Measurements from ENCODE around the gene KRT78. TPM values are rescaled to one million over a fixed set of nuclear protein-coding genes. Genes with fewer than 3 reads are reported as not detected.

The KRT78 gene
- total and polyA plus RNA-seq, 4 donors = 0.06 TPM; not detected in 3

- H3K4me1 ChIP-seq (ENCODE audit: control insufficient read depth in 4 of 4, insufficient read depth in 4 of 4, low read length in 3 of 4) = peaks cover 0 to 2% (median 1%) of the 10 kb centered on the region in 4 donors
- H3K9me3 ChIP-seq (ENCODE audit: control insufficient read depth in 4 of 4, low read length in 3 of 4) = no peaks in the 10 kb centered on the region
- WGBS = 84% methylated on average over 7 of the region's 7 CpGs
- peaks cover 0 to 6% (median 3%) of the 10 kb centered on the region in 4 donors for H3K36me3 ChIP-seq (ENCODE audit: control insufficient read depth in 4 of 4, insufficient read depth in 3 of 4, low read depth in 1 of 4, low read length in 3 of 4)
- no peak overlapping the region for H3K9ac ChIP-seq (ENCODE audit: low read depth in 1 of 2, low read length in 2 of 2)
- TF ChIP-seq HNF4G (IDR thresholded peaks at IDR 0.05) (no peak), JUND (IDR thresholded peaks at IDR 0.05) (no peak), TAF1 (conservative IDR thresholded peaks at IDR 0.05) (no peak), RAD21 (IDR thresholded peaks at IDR 0.05) (no peak), MAX (IDR thresholded peaks at IDR 0.05) (no peak), REST (IDR thresholded peaks at IDR 0.05) (no peak), ATF3 (IDR thresholded peaks at IDR 0.05) (no peak), EGR1 (IDR thresholded peaks at IDR 0.05; ENCODE audit: low read depth in 2 of 2) (no peak), YY1 (IDR thresholded peaks at IDR 0.05) (no peak), CTCF (IDR thresholded peaks at IDR 0.05; ENCODE audit: low read depth, low read length, missing input control) (no peak), RXRA (IDR thresholded peaks at IDR 0.05) (no peak)
- H3K27ac ChIP-seq (ENCODE audit: low read depth in 1 of 2, low read length in 2 of 2) = no peak overlapping the region
- DNase-seq (ENCODE audit: low spot score) = no peak
- H3K27me3 ChIP-seq (ENCODE audit: control insufficient read depth in 4 of 4, insufficient read depth in 4 of 4, low read length in 3 of 4) = no peaks in the 10 kb centered on the region
- H3K4me3 ChIP-seq (ENCODE audit: low read depth in 1 of 3, low read length in 3 of 3) = no peak overlapping the region
These were observed 43.5 kb upstream of the KRT78 start for GRCh38 chr12:52892207-52892852.

- 60% methylated on average over 2 of the region's 2 CpGs for WGBS
- no peak overlapping the region for H3K9ac ChIP-seq (ENCODE audit: low read depth in 1 of 2, low read length in 2 of 2)
- no peak for DNase-seq (ENCODE audit: low spot score)
These were observed 42.2 kb upstream of the KRT78 start for GRCh38 chr12:52891044-52891443.

More at GRCh38 chr12:52891044-52891443, 42.2 kb upstream of the KRT78 start:
- Histone ChIP-seq H3K27ac (ENCODE audit: low read depth in 1 of 2, low read length in 2 of 2) (no peak overlapping the region), H3K27me3 (ENCODE audit: control insufficient read depth in 4 of 4, insufficient read depth in 4 of 4, low read length in 3 of 4) (no peaks in the 10 kb centered on the region), H3K4me1 (ENCODE audit: control insufficient read depth in 4 of 4, insufficient read depth in 4 of 4, low read length in 3 of 4) (peaks cover 0 to 2% (median 0%) of the 10 kb centered on the region in 4 donors), H3K4me3 (ENCODE audit: low read depth in 1 of 3, low read length in 3 of 3) (no peak overlapping the region), H3K36me3 (ENCODE audit: control insufficient read depth in 4 of 4, insufficient read depth in 3 of 4, low read depth in 1 of 4, low read length in 3 of 4) (no peaks in the 10 kb centered on the region), H3K9me3 (ENCODE audit: control insufficient read depth in 4 of 4, low read length in 3 of 4) (no peaks in the 10 kb centered on the region)
- no peak for TF ChIP-seq RAD21 (IDR thresholded peaks at IDR 0.05)
- TF ChIP-seq YY1 (IDR thresholded peaks at IDR 0.05) = no peak
- TF ChIP-seq CTCF (IDR thresholded peaks at IDR 0.05; ENCODE audit: low read depth, low read length, missing input control) = no peak
- TF ChIP-seq REST (IDR thresholded peaks at IDR 0.05) = no peak
- TF ChIP-seq GABPA (IDR thresholded peaks at IDR 0.05 in 1 of 2, conservative IDR thresholded peaks at IDR 0.05 in 1 of 2) = no peak
- TF ChIP-seq NR2F2 (IDR thresholded peaks at IDR 0.05) = no peak
- no peak for TF ChIP-seq HNF4G (IDR thresholded peaks at IDR 0.05)
- no peak for TF ChIP-seq JUND (IDR thresholded peaks at IDR 0.05)
- no peak for TF ChIP-seq MAX (IDR thresholded peaks at IDR 0.05)
- TF ChIP-seq ATF3 (IDR thresholded peaks at IDR 0.05) = no peak
- TF ChIP-seq ZBTB33 (IDR thresholded peaks at IDR 0.05) = no peak
- no peak for TF ChIP-seq FOXA2 (IDR thresholded peaks at IDR 0.05)
